Renal cortex interstitium (tissue), 15 donors: ENCODE measurements around the gene SPDYE3. TPM values are rescaled to one million over a fixed set of nuclear protein-coding genes. Genes with fewer than 3 reads are reported as not detected.
"Not testable (repeated sequence)": the region's sequence is repeated elsewhere in the genome, so short reads cannot be mapped to it uniquely, and the experiment has no call there.

Source experiments
- DNase-seq, 11 donors: peaks; one replicate each; pipeline ENCODE4 v3.0.0-alpha.2; 2013; ENCODE audit warnings: low read depth in 9 of 11, low spot score in 4 of 11; ENCODE audit errors: extremely low read depth in 1 of 11
- long read RNA-seq, 16 experiments: transcript quantifications; one replicate each; lab custom pipeline, GENCODE V29; 2026
- polyA plus RNA-seq, 3 donors: library from polyadenylated mRNA; unstranded; fragments of 120-200 nt; gene quantifications; one replicate each; pipeline ENCODE4 v1.2.1, GENCODE V29; 2013; ENCODE audit not compliant: insufficient read length in 3 of 3

Gene SPDYE3
- polyA plus RNA-seq, result 1 to 10 TPM; 6.8 to 9.0 (median 8.0) TPM
- long read RNA-seq, donor 1, result 0 reads
- long read RNA-seq, donor 2, partial matches to known transcripts, result 10 of 10 reads
- long read RNA-seq, donor 2, other reads (novel, unspliced or antisense), result 0 of 10 reads
- long read RNA-seq, donor 3, partial matches to known transcripts, result 13 of 19 reads
- long read RNA-seq, donor 3, other reads (novel, unspliced or antisense), result 6 of 19 reads
- long read RNA-seq, donor 4, partial matches to known transcripts, result 24 of 24 reads
- long read RNA-seq, donor 4, other reads (novel, unspliced or antisense), result 0 of 24 reads
- long read RNA-seq, donor 5, result 0 reads
- long read RNA-seq, donor 6, result 0 reads
- long read RNA-seq, donor 7, partial matches to known transcripts, result 32 of 37 reads
- long read RNA-seq, donor 7, other reads (novel, unspliced or antisense), result 5 of 37 reads
- long read RNA-seq, donor 8, result 0 reads
- long read RNA-seq, donor 9, result 0 reads
- long read RNA-seq, donor 10, partial matches to known transcripts, result 7 of 7 reads
- long read RNA-seq, donor 10, other reads (novel, unspliced or antisense), result 0 of 7 reads
- long read RNA-seq, donor 11, result 0 reads
- long read RNA-seq, donor 12, result 0 reads
- long read RNA-seq, donor 13, result 0 reads
- long read RNA-seq, donor 14, result 0 reads
- long read RNA-seq, donor 15, result 0 reads
- long read RNA-seq, donor 16, result 0 reads

GRCh38 chr7:100307402-100307801 lies at the start of gene SPDYE3:
TSS of gene SPDYE3 (plus strand) at chr7:100307702. CDS start at chr7:100307886, 184 bp downstream.
- not testable (repeated sequence) for DNase-seq

GRCh38 chr7:100259984-100260383 lies 47.5 kb upstream of the SPDYE3 start:
- not testable (repeated sequence) for DNase-seq

- not testable (repeated sequence) for DNase-seq
Observed at GRCh38 chr7:100262896-100263295, 44.6 kb upstream of the SPDYE3 start.

- DNase-seq, result not testable (repeated sequence)
Observed at GRCh38 chr7:100264223-100264622, 43.3 kb upstream of the SPDYE3 start.

GRCh38 chr7:100264669-100265165 lies 42.8 kb upstream of the SPDYE3 start:
- not testable (repeated sequence) for DNase-seq

GRCh38 chr7:100265851-100266250 lies 41.7 kb upstream of the SPDYE3 start:
- not testable (repeated sequence) for DNase-seq

GRCh38 chr7:100266576-100267354 lies 40.7 kb upstream of the SPDYE3 start:
- DNase-seq, result no peak

- no peak for DNase-seq
Observed at GRCh38 chr7:100267648-100268047, 39.9 kb upstream of the SPDYE3 start.

- not testable (repeated sequence) for DNase-seq
Observed at GRCh38 chr7:100268882-100269281, 38.6 kb upstream of the SPDYE3 start.

- DNase-seq, result not testable (repeated sequence)
Observed at GRCh38 chr7:100269306-100270045, 38.0 kb upstream of the SPDYE3 start.

- not testable (repeated sequence) for DNase-seq
Observed at GRCh38 chr7:100270046-100270918, 37.2 kb upstream of the SPDYE3 start.

GRCh38 chr7:100270941-100271593 lies 36.4 kb upstream of the SPDYE3 start:
- not testable (repeated sequence) for DNase-seq

- peak; percentile 80 to 96 (median 92) for DNase-seq
Observed at GRCh38 chr7:100271716-100272537, 35.6 kb upstream of the SPDYE3 start.

GRCh38 chr7:100272538-100272902 lies 35.0 kb upstream of the SPDYE3 start:
- DNase-seq, result not testable (repeated sequence)

- no peak for DNase-seq
Observed at GRCh38 chr7:100275120-100275519, 32.4 kb upstream of the SPDYE3 start.

GRCh38 chr7:100276126-100276525 lies 31.4 kb upstream of the SPDYE3 start:
- not testable (repeated sequence) for DNase-seq
